HG03060 (cell line): ENCODE results near the gene MAN2B2.

Source experiments
- ATAC-seq: cut with Tn5 transposase; IDR thresholded peaks from one replicate; pipeline ENCODE4 v1.9.1; 2021; ENCODE audit warnings: low read depth, moderate number of reproducible peaks; ENCODE audit not compliant: unreplicated experiment

MAN2B2 gene

GRCh38 chr4:6542951-6543350 is 32.0 kb upstream of the MAN2B2 start:
- ATAC-seq = no peak

- no peak for ATAC-seq
Observed at GRCh38 chr4:6546091-6546490, 28.9 kb upstream of the MAN2B2 start.

GRCh38 chr4:6546681-6547447 is 28.1 kb upstream of the MAN2B2 start:
- no peak for ATAC-seq

- ATAC-seq = no peak
Observed at GRCh38 chr4:6548201-6548881, 26.6 kb upstream of the MAN2B2 start.

- ATAC-seq = no peak
Observed at GRCh38 chr4:6548882-6549230, 26.1 kb upstream of the MAN2B2 start.

- no peak for ATAC-seq
Observed at GRCh38 chr4:6549445-6549844, 25.5 kb upstream of the MAN2B2 start.

- no peak for ATAC-seq
Observed at GRCh38 chr4:6549890-6550620, 24.9 kb upstream of the MAN2B2 start.

- no peak for ATAC-seq
Observed at GRCh38 chr4:6550821-6551220, 24.2 kb upstream of the MAN2B2 start.

- ATAC-seq = no peak
Observed at GRCh38 chr4:6551660-6552059, 23.3 kb upstream of the MAN2B2 start.

GRCh38 chr4:6555519-6555918 is 19.5 kb upstream of the MAN2B2 start:
- no peak for ATAC-seq

GRCh38 chr4:6556263-6556662 is 18.7 kb upstream of the MAN2B2 start:
- no peak for ATAC-seq

GRCh38 chr4:6557185-6557584 is 17.8 kb upstream of the MAN2B2 start:
- no peak for ATAC-seq

- ATAC-seq = no peak
Observed at GRCh38 chr4:6557856-6558255, 17.1 kb upstream of the MAN2B2 start.

GRCh38 chr4:6560416-6561172 is 14.4 kb upstream of the MAN2B2 start:
- ATAC-seq = no peak

- ATAC-seq = no peak
Observed at GRCh38 chr4:6561173-6561516, 13.8 kb upstream of the MAN2B2 start.

- ATAC-seq = no peak
Observed at GRCh38 chr4:6561706-6562371, 13.2 kb upstream of the MAN2B2 start.

GRCh38 chr4:6562931-6563901 is 11.8 kb upstream of the MAN2B2 start:
- ATAC-seq = no peak

GRCh38 chr4:6563935-6564645 is 10.9 kb upstream of the MAN2B2 start:
- no peak for ATAC-seq
